OCI-LY1 (cell line): ENCODE results near the gene MAP3K4.

Experiments used
- EZH2 ChIP-seq: fragments of 200-600 bp; sonication (generic), shearing (Covaris generic); IDR thresholded peaks from 2 replicates; pipeline ENCODE4 v1.8.0; 2017; ENCODE audit warnings: borderline replicate concordance, mixed run types, mild to moderate bottlenecking, antibody characterized with exemption, low read length, moderate library complexity, mixed read lengths
- TF ChIP-seq, protein P1 (sequence below): fragments of 200-600 bp; sonication (generic), shearing (Covaris generic); IDR thresholded peaks from 2 replicates; pipeline ENCODE4 v1.5.1; 2017; ENCODE audit warnings: mild to moderate bottlenecking, antibody characterized with exemption, low read length, moderate library complexity, mixed read lengths

DNA sequence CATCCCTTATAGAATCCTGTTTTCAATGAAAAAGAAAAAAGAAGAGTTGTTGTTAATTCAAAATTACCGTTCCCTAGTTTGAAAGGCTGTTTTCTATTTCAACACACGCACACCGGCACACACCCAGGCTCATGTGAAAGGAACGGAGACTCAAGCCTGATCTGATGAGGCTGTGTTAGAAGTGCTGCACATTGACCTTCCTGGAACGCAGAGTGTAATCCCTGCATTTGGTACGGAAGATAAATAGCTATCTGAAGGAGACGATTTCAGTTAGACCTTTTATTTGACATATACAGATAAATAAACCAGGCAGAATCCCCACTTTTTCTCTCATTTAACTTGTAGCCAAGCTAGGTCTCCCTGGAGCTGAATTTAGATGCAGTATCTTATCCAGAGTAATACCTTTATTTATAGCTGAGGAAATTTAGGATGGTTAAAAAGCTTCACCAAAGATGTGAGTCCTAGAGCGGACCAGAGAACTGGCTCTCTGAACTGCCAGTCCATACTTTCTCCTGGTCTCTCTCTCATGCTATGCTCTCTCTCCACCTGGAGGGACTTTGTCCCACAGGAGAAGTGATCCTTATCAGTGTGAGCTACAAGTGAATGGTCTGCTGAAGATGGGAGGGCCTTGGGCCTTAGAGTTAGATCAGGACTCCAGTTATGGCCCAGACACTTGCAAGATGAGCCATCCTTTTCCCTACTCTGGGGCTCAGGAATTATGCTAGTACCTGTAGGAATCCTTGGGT is 30.6 kb downstream of the MAP3K4 start:
- TF ChIP-seq, protein P1, sequence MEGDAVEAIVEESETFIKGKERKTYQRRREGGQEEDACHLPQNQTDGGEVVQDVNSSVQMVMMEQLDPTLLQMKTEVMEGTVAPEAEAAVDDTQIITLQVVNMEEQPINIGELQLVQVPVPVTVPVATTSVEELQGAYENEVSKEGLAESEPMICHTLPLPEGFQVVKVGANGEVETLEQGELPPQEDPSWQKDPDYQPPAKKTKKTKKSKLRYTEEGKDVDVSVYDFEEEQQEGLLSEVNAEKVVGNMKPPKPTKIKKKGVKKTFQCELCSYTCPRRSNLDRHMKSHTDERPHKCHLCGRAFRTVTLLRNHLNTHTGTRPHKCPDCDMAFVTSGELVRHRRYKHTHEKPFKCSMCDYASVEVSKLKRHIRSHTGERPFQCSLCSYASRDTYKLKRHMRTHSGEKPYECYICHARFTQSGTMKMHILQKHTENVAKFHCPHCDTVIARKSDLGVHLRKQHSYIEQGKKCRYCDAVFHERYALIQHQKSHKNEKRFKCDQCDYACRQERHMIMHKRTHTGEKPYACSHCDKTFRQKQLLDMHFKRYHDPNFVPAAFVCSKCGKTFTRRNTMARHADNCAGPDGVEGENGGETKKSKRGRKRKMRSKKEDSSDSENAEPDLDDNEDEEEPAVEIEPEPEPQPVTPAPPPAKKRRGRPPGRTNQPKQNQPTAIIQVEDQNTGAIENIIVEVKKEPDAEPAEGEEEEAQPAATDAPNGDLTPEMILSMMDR = no peak
- no peak for TF ChIP-seq EZH2
